ENCODE data around the gene SPRTN. TPM values are rescaled to one million over a fixed set of nuclear protein-coding genes. Genes with fewer than 3 reads are reported as not detected.

The SPRTN gene
- total RNA-seq, 4 donors from 2014 or later, result 18.6 to 27.5 (median 22.7) TPM

- H3K4me1 ChIP-seq, result peaks cover 0 to 38% (median 19%) of the 10 kb centered on the region in 4 donors
- H3K4me3 ChIP-seq, result no peak overlapping the region
- no peak overlapping the region for H3K27ac ChIP-seq
- DNase-seq, result no peak
- no peaks in the 10 kb centered on the region for H3K9me3 ChIP-seq
- no peaks in the 10 kb centered on the region for H3K36me3 ChIP-seq
- H3K27me3 ChIP-seq, result no peaks in the 10 kb centered on the region
- TF ChIP-seq POLR2A (IDR thresholded peaks at IDR 0.05) (no peak), CTCF (IDR thresholded peaks at IDR 0.05) (no peak)
These were observed 5.3 kb upstream of the SPRTN start for GRCh38 chr1:231332761-231333160.

- no peaks in the 10 kb centered on the region for H3K27me3 ChIP-seq
- TF ChIP-seq CTCF (IDR thresholded peaks at IDR 0.05) (no peak), POLR2A (IDR thresholded peaks at IDR 0.05) (no peak)
- peak overlapping the region in 2 of 4 donors; percentile 24 to 85 for H3K4me3 ChIP-seq
- H3K9me3 ChIP-seq, result no peaks in the 10 kb centered on the region
- peaks cover 0 to 39% (median 19%) of the 10 kb centered on the region in 4 donors for H3K4me1 ChIP-seq
- no peak for DNase-seq
- no peak overlapping the region for H3K27ac ChIP-seq
- H3K36me3 ChIP-seq, result no peaks in the 10 kb centered on the region
These were observed 3.9 kb upstream of the SPRTN start for GRCh38 chr1:231334079-231334666.

DNA sequence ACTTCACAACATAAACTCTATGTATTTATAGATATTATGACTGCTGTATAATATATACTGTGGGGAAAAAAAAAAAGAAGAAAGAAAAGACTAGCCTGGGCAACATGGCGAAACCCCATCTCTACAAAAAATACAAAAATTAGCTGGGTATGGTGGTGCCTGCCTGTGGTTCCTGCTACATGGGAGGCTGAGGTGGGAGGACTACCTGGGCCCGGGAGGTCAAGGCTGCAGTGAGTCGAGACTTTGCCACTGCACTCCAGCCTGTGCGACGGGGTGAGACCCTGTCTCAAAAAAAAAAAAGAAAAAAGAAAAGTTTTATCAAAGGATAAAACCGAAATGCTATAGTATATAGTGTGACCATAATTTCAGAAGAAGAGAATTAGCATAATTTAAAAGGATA is 3.1 kb upstream of the SPRTN start:
- peak overlapping the region in 3 of 4 donors; percentile 7 to 85 (median 24) for H3K4me3 ChIP-seq
- H3K9me3 ChIP-seq, result no peaks in the 10 kb centered on the region
- H3K4me1 ChIP-seq, result peaks cover 0 to 43% (median 19%) of the 10 kb centered on the region in 4 donors
- TF ChIP-seq POLR2A (IDR thresholded peaks at IDR 0.05) (no peak), CTCF (IDR thresholded peaks at IDR 0.05) (no peak)
- no peak overlapping the region for H3K27ac ChIP-seq
- DNase-seq, result no peak
- no peaks in the 10 kb centered on the region for H3K36me3 ChIP-seq
- H3K27me3 ChIP-seq, result no peaks in the 10 kb centered on the region

DNA sequence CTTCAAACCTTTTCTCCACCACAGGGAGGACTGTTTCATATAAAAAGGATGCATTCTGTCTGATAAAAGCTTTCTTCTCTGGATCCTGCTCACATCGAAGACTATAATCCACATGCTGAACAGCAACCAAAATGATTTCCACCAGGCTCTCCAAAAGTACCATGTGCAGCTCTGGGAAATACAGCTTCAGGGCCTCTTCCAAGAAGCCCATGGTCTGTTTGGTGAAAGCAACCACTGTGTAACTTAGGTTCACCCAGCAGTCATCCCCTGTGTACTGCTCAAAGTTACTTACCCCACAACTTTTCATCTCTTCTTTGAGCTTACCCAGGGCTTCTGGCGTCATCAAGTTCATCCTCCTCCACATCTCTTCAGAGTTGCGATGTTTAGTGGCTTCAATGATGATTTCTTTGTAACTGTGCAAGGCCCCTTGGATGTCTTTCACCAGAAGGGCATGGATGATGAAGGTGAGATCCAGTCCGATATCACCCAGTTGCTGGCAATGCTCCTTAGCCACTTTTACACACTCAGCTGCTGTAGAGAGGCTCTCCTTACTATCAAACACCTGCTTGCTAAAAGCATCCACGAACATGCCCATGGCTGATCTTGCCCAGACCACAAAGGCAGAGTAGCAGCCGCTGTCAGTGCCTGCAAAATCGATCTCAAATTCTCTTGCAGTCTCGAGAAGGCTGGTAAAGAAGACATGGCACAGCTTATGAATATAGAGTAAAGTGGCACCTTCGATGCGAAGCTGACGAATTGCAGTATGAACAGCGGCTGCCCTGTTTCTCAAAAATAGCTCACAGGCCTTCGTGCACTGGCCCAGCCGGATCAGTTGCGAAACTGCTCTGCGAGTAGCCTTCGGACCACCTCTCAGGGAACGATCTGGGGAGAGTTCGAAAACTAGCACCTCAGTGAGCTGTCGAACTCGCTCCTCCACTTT is 2.2 kb upstream of the SPRTN start:
- H3K36me3 ChIP-seq, result peaks cover 0 to under 1% (median 0%) of the 10 kb centered on the region in 3 donors

More for the DNA sequence above, 2.2 kb upstream of the SPRTN start:
- Histone ChIP-seq H3K27ac (no peak overlapping the region), H3K27me3 (no peaks in the 10 kb centered on the region), H3K4me3 (peak overlapping the region; percentile 63 to 85 (median 74)), H3K9me3 (no peaks in the 10 kb centered on the region), H3K4me1 (peaks cover 0 to 43% (median 19%) of the 10 kb centered on the region in 4 donors)
- no peak for TF ChIP-seq CTCF (IDR thresholded peaks at IDR 0.05)
- no peak for TF ChIP-seq POLR2A (IDR thresholded peaks at IDR 0.05)
- DNase-seq, result no peak
